ENCODE results near the gene TTN. TPM values are rescaled to one million over a fixed set of nuclear protein-coding genes. Genes with fewer than 3 reads are reported as not detected.

The TTN gene
- total and polyA plus RNA-seq, 2 donors (not counting 1 experiment from before 2014, with no cell fraction given): 1.7 to 46.4 TPM

DNA sequence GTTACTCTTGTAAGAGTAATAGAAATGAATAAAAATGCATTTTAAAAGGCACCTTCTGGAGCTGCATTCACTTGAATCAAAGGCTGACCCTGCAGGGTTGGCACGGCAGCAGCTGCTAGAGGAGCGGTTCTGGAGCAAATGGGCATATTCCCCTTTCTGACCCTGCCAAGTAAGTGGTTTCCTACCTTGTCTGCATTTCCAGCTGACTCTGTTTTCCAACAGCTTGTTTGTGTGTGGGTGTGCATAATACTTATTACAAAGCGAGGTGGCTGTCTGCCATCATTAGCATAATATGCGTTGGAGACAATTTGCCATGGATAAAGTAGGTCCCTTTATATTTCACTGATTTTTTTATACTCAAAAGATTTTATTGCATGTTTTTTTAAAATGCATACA lies 21.3 kb upstream of the TTN start:
- TF ChIP-seq EZH2 (IDR thresholded peaks at IDR 0.05; ENCODE audit: borderline replicate concordance, insufficient read depth, low read depth, low read length, poor library complexity, severe bottlenecking): no peak
- TF ChIP-seq, protein P1, sequence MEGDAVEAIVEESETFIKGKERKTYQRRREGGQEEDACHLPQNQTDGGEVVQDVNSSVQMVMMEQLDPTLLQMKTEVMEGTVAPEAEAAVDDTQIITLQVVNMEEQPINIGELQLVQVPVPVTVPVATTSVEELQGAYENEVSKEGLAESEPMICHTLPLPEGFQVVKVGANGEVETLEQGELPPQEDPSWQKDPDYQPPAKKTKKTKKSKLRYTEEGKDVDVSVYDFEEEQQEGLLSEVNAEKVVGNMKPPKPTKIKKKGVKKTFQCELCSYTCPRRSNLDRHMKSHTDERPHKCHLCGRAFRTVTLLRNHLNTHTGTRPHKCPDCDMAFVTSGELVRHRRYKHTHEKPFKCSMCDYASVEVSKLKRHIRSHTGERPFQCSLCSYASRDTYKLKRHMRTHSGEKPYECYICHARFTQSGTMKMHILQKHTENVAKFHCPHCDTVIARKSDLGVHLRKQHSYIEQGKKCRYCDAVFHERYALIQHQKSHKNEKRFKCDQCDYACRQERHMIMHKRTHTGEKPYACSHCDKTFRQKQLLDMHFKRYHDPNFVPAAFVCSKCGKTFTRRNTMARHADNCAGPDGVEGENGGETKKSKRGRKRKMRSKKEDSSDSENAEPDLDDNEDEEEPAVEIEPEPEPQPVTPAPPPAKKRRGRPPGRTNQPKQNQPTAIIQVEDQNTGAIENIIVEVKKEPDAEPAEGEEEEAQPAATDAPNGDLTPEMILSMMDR (IDR thresholded peaks at IDR 0.05): no peak
- ATAC-seq (ENCODE audit: low read depth) (no peak), DNase-seq (no peak)
- Histone ChIP-seq H3K9ac (ENCODE audit: low read length) (no peak overlapping the region), H3K36me3 (replicated peaks in 1 of 2; ENCODE audit: control extremely low read depth in 1 of 2, control insufficient read depth in 1 of 2, extremely low read depth in 1 of 2, insufficient read depth in 2 of 2, low read length in 1 of 2) (no peaks in the 10 kb centered on the region), H3K4me3 (ENCODE audit: control extremely low read depth in 1 of 5, extremely low read depth in 1 of 5, insufficient read depth in 1 of 5, low read depth in 2 of 5, low read length in 4 of 5) (no peak overlapping the region), H2AFZ (ENCODE audit: insufficient read depth, low read depth, low read length, poor library complexity, severe bottlenecking) (no peak overlapping the region), H3K27ac (ENCODE audit: low read length in 2 of 2) (no peak overlapping the region), H3K4me1 (ENCODE audit: control insufficient read depth in 2 of 2, insufficient read depth in 2 of 2, low read length in 2 of 2) (no peaks in the 10 kb centered on the region), H4K20me1 (ENCODE audit: control insufficient read depth, insufficient read depth, low read length, poor library complexity, severe bottlenecking) (no peaks in the 10 kb centered on the region), H3K79me2 (ENCODE audit: control insufficient read depth, insufficient read depth, low read length) (no peaks in the 10 kb centered on the region), H3K9me3 (ENCODE audit: control extremely low read depth in 1 of 3, control insufficient read depth in 2 of 3, insufficient read depth in 1 of 3, low read length in 2 of 3) (no peaks in the 10 kb centered on the region), H3K4me2 (replicated peaks; ENCODE audit: low read depth, low read length, poor library complexity, severe bottlenecking) (no peak overlapping the region), H3K27me3 (replicated peaks in 1 of 4; ENCODE audit: control extremely low read depth in 1 of 4, control insufficient read depth in 3 of 4, insufficient read depth in 4 of 4, low read length in 3 of 4) (no peaks in the 10 kb centered on the region)
- peaks cover 12% of the 10 kb centered on the region for H3K4me1 Mint-ChIP-seq
- whole genome bisulfite sequencing (ENCODE audit: insufficient coverage): 95% methylated on average over 2 of the region's 4 CpGs
- no peak overlapping the region for H3K4me3 Mint-ChIP-seq
- H3K27me3 Mint-ChIP-seq: no peaks in the 10 kb centered on the region
- no peak overlapping the region for H3K27ac Mint-ChIP-seq
- H3K9me3 Mint-ChIP-seq (ENCODE audit: insufficient read depth): no peaks in the 10 kb centered on the region
- CTCF ChIA-PET: no interaction called here
- POLR2A ChIA-PET: no interaction called here
- intact Hi-C loops (cut with micrococcal nuclease): no loop called here

DNA sequence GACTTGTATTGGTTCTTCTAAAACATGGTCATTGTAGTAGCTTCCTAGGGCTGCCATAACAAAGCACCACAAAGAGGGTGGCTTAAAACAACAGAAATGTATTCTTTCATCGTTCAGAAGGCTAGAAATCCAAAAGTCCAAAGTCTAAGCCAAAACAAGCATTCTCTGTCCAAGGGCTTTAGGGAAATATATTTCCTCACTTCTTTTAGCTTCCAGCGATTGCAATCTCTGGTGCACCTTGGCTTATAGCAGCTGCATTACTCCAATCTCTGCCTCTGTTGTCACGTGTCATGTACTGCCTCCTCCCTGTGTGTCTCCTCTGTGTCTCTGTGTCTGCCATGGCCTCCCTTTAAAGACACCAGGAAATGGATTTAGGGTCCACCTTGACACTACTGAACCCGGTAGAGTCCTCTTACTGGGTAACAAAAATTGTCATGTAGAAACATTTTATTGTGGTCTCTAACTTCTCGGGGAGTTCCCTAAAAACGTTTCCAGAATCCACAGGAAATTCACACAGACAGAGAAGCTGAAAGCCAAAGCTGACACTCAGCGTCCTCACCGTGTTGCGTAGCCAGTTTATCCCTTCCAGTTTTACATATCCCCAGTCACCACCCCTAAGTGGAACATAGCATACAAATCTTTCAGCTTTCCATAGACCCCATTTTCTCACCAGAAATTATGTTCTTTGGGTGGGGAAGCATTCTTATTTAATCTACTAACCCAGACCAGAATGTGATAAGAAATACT lies 20.7 kb upstream of the TTN start:
- Mint-ChIP-seq H3K27me3 (no peaks in the 10 kb centered on the region), H3K4me1 (peaks cover 12% of the 10 kb centered on the region), H3K4me3 (no peak overlapping the region), H3K27ac (no peak overlapping the region), H3K9me3 (ENCODE audit: insufficient read depth) (no peaks in the 10 kb centered on the region)
- intact Hi-C loops (cut with micrococcal nuclease): no loop called here
- CTCF ChIA-PET: no interaction called here
- Histone ChIP-seq H3K4me3 (ENCODE audit: control extremely low read depth in 1 of 5, extremely low read depth in 1 of 5, insufficient read depth in 1 of 5, low read depth in 2 of 5, low read length in 4 of 5) (no peak overlapping the region), H4K20me1 (ENCODE audit: control insufficient read depth, insufficient read depth, low read length, poor library complexity, severe bottlenecking) (no peaks in the 10 kb centered on the region), H3K9ac (ENCODE audit: low read length) (no peak overlapping the region), H3K79me2 (ENCODE audit: control insufficient read depth, insufficient read depth, low read length) (no peaks in the 10 kb centered on the region), H3K4me1 (ENCODE audit: control insufficient read depth in 2 of 2, insufficient read depth in 2 of 2, low read length in 2 of 2) (no peaks in the 10 kb centered on the region), H3K27me3 (replicated peaks in 1 of 4; ENCODE audit: control extremely low read depth in 1 of 4, control insufficient read depth in 3 of 4, insufficient read depth in 4 of 4, low read length in 3 of 4) (no peaks in the 10 kb centered on the region), H2AFZ (ENCODE audit: insufficient read depth, low read depth, low read length, poor library complexity, severe bottlenecking) (no peak overlapping the region), H3K27ac (ENCODE audit: low read length in 2 of 2) (no peak overlapping the region), H3K36me3 (replicated peaks in 1 of 2; ENCODE audit: control extremely low read depth in 1 of 2, control insufficient read depth in 1 of 2, extremely low read depth in 1 of 2, insufficient read depth in 2 of 2, low read length in 1 of 2) (no peaks in the 10 kb centered on the region), H3K4me2 (replicated peaks; ENCODE audit: low read depth, low read length, poor library complexity, severe bottlenecking) (no peak overlapping the region), H3K9me3 (ENCODE audit: control extremely low read depth in 1 of 3, control insufficient read depth in 2 of 3, insufficient read depth in 1 of 3, low read length in 2 of 3) (no peaks in the 10 kb centered on the region)
- ATAC-seq (ENCODE audit: low read depth) (no peak), DNase-seq (no peak)
- 92% methylated on average over 8 of the region's 9 CpGs for WGBS (ENCODE audit: insufficient coverage)
- POLR2A ChIA-PET: no interaction called here
- no peak for TF ChIP-seq EZH2 (IDR thresholded peaks at IDR 0.05; ENCODE audit: borderline replicate concordance, insufficient read depth, low read depth, low read length, poor library complexity, severe bottlenecking)
- TF ChIP-seq, protein P1 (IDR thresholded peaks at IDR 0.05): no peak

Data from B cell (primary cell).